GM12878 (cell line): ENCODE measurements around the gene PEMT.

ENCODE experiments used
- CEBPB ChIP-seq, 2 experiments: fragments of 150-350 bp in 1 of 2; IDR thresholded peaks; 2 replicates each; pipeline ENCODE4 v1.6.1; 2012 to 2014; ENCODE audit warnings: low read depth in 2 of 2, low read length in 2 of 2, borderline replicate concordance in 1 of 2, inconsistent platforms in 1 of 2
- EGR1 ChIP-seq, 2 experiments: IDR thresholded peaks; 1 replicate in 1 of 2; 2 replicates in 1 of 2; pipeline ENCODE4 v1.6.1; 2011 to 2012; ENCODE audit warnings: low read depth in 2 of 2, low read length in 2 of 2, borderline replicate concordance in 1 of 2, mild to moderate bottlenecking in 1 of 2, moderate library complexity in 1 of 2
- EP300 ChIP-seq, 2 experiments: fragments of 150-350 bp in 1 of 2; IDR thresholded peaks; 2 replicates each; pipeline ENCODE4 v1.6.1; 2011 to 2012; ENCODE audit warnings: low read depth in 2 of 2, low read length in 2 of 2, borderline replicate concordance in 1 of 2, improper control_type of control experiment in 1 of 2, inconsistent platforms in 1 of 2; ENCODE audit not compliant: control insufficient read depth in 1 of 2
- EZH2 ChIP-seq: IDR thresholded peaks from 2 replicates; pipeline ENCODE4 v1.6.1; 2012; ENCODE audit warnings: low read depth, mild to moderate bottlenecking, control low read depth, inconsistent platforms, low read length, borderline replicate concordance; ENCODE audit not compliant: control insufficient read depth
- SP1 ChIP-seq: IDR thresholded peaks from one replicate; pipeline ENCODE4 v1.6.1; 2011; ENCODE audit warnings: low read depth, low read length
- TBL1XR1 ChIP-seq: IDR thresholded peaks from 2 replicates; pipeline ENCODE4 v1.6.1; 2012; ENCODE audit warnings: low read depth, low read length, improper control_type of control experiment
- USF1 ChIP-seq: IDR thresholded peaks from 2 replicates; pipeline ENCODE4 v1.6.1; 2011; ENCODE audit warnings: borderline replicate concordance, low read depth, mild to moderate bottlenecking, moderate library complexity, mixed read lengths, low read length; ENCODE audit not compliant: insufficient read depth; ENCODE audit errors: extremely low read length
- TF ChIP-seq, protein P1 (sequence below): IDR thresholded peaks from 2 replicates; pipeline ENCODE4 v1.6.1; 2012; ENCODE audit warnings: mild to moderate bottlenecking, low read depth, low read length

- TF ChIP-seq EP300 (IDR thresholded peaks at IDR 0.05; ENCODE audit: borderline replicate concordance in 1 of 2, control insufficient read depth in 1 of 2, low read depth in 2 of 2, low read length in 2 of 2) (no peak), SP1 (no peak), TBL1XR1 (no peak), EGR1 (IDR thresholded peaks at IDR 0.05; ENCODE audit: borderline replicate concordance in 1 of 2, low read depth in 2 of 2, low read length in 2 of 2) (no peak), USF1 (no peak), EZH2 (no peak), CEBPB (IDR thresholded peaks at IDR 0.05; ENCODE audit: borderline replicate concordance in 1 of 2, low read depth in 2 of 2, low read length in 2 of 2) (no peak)
- TF ChIP-seq, protein P1, sequence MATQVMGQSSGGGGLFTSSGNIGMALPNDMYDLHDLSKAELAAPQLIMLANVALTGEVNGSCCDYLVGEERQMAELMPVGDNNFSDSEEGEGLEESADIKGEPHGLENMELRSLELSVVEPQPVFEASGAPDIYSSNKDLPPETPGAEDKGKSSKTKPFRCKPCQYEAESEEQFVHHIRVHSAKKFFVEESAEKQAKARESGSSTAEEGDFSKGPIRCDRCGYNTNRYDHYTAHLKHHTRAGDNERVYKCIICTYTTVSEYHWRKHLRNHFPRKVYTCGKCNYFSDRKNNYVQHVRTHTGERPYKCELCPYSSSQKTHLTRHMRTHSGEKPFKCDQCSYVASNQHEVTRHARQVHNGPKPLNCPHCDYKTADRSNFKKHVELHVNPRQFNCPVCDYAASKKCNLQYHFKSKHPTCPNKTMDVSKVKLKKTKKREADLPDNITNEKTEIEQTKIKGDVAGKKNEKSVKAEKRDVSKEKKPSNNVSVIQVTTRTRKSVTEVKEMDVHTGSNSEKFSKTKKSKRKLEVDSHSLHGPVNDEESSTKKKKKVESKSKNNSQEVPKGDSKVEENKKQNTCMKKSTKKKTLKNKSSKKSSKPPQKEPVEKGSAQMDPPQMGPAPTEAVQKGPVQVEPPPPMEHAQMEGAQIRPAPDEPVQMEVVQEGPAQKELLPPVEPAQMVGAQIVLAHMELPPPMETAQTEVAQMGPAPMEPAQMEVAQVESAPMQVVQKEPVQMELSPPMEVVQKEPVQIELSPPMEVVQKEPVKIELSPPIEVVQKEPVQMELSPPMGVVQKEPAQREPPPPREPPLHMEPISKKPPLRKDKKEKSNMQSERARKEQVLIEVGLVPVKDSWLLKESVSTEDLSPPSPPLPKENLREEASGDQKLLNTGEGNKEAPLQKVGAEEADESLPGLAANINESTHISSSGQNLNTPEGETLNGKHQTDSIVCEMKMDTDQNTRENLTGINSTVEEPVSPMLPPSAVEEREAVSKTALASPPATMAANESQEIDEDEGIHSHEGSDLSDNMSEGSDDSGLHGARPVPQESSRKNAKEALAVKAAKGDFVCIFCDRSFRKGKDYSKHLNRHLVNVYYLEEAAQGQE = no peak
Observed at GRCh38 chr17:17557796-17558195, 33.7 kb downstream of the PEMT start.
